ENCODE results near the gene ADCY10.

DNA sequence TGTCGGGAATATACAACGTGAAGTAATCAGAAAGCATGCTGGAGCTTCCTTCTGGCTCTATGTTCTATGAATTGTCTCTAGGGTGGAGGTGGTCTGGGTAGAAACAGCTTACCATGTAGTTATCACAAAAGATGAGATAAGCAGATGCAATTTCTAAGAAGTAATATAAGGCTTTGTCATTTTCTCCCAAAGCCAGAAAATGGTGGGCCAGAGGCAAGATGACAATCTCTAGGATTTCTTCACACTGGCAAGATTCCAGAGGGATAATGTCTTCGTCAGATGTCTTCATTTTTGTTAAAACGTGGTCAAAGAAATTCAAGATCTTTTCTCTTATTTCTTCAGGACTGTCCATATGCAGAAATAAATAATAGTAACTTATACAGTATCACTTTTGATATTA lies 77.7 kb downstream of the ADCY10 start:
- TF ChIP-seq POLR2AphosphoS5 (IDR thresholded peaks at IDR 0.05; ENCODE audit: low read depth, low read length) (no peak), SIN3A (IDR thresholded peaks at IDR 0.05; ENCODE audit: borderline replicate concordance, insufficient read depth, low read length) (no peak), REST (IDR thresholded peaks at IDR 0.05; ENCODE audit: insufficient read depth in 1 of 2, low read depth in 2 of 2, low read length in 2 of 2) (no peak), FOXP2 (optimal IDR thresholded peaks at IDR 0.05; ENCODE audit: borderline replicate concordance, extremely low read depth, extremely low read length, insufficient read depth) (no peak)
